IMR-90 (cell line): Measurements from ENCODE around the gene HDHD2. TPM values are rescaled to one million over a fixed set of nuclear protein-coding genes. Genes with fewer than 3 reads are reported as not detected.

Source experiments
- ATAC-seq: fragments of 200-7000 bp; cut with Tn5 transposase; 2 replicates; pipeline ENCODE4 v1.9.1; 2020; ENCODE audit warnings: low read depth, mild to moderate bottlenecking, moderate library complexity
- BruUV-seq: library from RNA; stranded (reverse); fragments of 400-500 nt; replicated peaks from 2 replicates; lab custom pipeline; 2021; lab: Mats Ljungman, UMichigan
- CTCF ChIA-PET: fragments of 300-600 bp; formaldehyde crosslinking; extraction: SDS; loops from one replicate; lab custom pipeline; 2021; ENCODE audit warnings: antibody characterized with exemption; lab: Yijun Ruan, JAX
- POLR2A ChIA-PET: fragments of 300-600 bp; sonication (Branson Sonifier 250); formaldehyde crosslinking; loops from one replicate; lab custom pipeline; 2022; ENCODE audit warnings: antibody characterized with exemption; ENCODE audit not compliant: unreplicated experiment; lab: Charles Lee
- DNase-seq: peaks from one replicate; pipeline ENCODE4 v3.0.0; 2013
- H2AFZ ChIP-seq: replicated peaks from 2 replicates; pipeline ENCODE3; 2013; ENCODE audit warnings: low read length, mild to moderate bottlenecking; ENCODE audit not compliant: poor library complexity
- H2AK5ac ChIP-seq: 2 replicates; pipeline ENCODE4 v1.6.1; 2013; ENCODE audit warnings: low read depth, low read length, inconsistent platforms
- H2AK9ac ChIP-seq: replicated peaks from 2 replicates; pipeline ENCODE3; 2013; ENCODE audit warnings: mild to moderate bottlenecking, low read depth, low read length, moderate library complexity; ENCODE audit not compliant: poor library complexity
- H2BK120ac ChIP-seq: 2 replicates; pipeline ENCODE4 v1.6.1; 2013; ENCODE audit warnings: low read depth, low read length, inconsistent platforms
- H2BK15ac ChIP-seq: 3 replicates; pipeline ENCODE4 v1.6.1; 2013; ENCODE audit warnings: low read depth, low read length, inconsistent platforms
- H2BK20ac ChIP-seq: 2 replicates; pipeline ENCODE4 v1.6.1; 2013; ENCODE audit warnings: low read depth, mild to moderate bottlenecking, inconsistent platforms, low read length, moderate library complexity
- H2BK5ac ChIP-seq: 2 replicates; pipeline ENCODE4 v1.6.1; 2013; ENCODE audit warnings: mild to moderate bottlenecking, low read depth, low read length, inconsistent platforms; ENCODE audit not compliant: poor library complexity, severe bottlenecking
- H3K14ac ChIP-seq: replicated peaks from 2 replicates; pipeline ENCODE4 v1.6.1; 2013; ENCODE audit warnings: low read depth, low read length, inconsistent platforms
- H3K18ac ChIP-seq: 2 replicates; pipeline ENCODE4 v1.6.1; 2013; ENCODE audit warnings: low read depth, low read length, control low read depth
- H3K23ac ChIP-seq: 2 replicates; pipeline ENCODE4 v1.6.1; 2013; ENCODE audit warnings: low read depth, low read length, inconsistent platforms
- H3K27ac ChIP-seq: 2 replicates; pipeline ENCODE4 v1.5.1; 2013; ENCODE audit warnings: mild to moderate bottlenecking, control low read depth, low read length; ENCODE audit not compliant: insufficient read depth
- H3K27me3 ChIP-seq: 2 replicates; pipeline ENCODE4 v1.6.1; 2013; ENCODE audit warnings: low read length; ENCODE audit not compliant: control insufficient read depth, insufficient read depth
- H3K36me3 ChIP-seq: 2 replicates; pipeline ENCODE4 v1.6.1; 2013; ENCODE audit warnings: low read length, mixed read lengths; ENCODE audit not compliant: control insufficient read depth, insufficient read depth
- H3K4ac ChIP-seq: 2 replicates; pipeline ENCODE4 v1.6.1; 2013; ENCODE audit warnings: low read depth, low read length, inconsistent platforms
- H3K4me1 ChIP-seq: 2 replicates; pipeline ENCODE4 v1.6.1; 2013; ENCODE audit warnings: low read length, mixed read lengths; ENCODE audit not compliant: control insufficient read depth, insufficient read depth
- H3K4me2 ChIP-seq: 2 replicates; pipeline ENCODE4 v1.6.1; 2013; ENCODE audit warnings: low read depth, mild to moderate bottlenecking, control low read depth, low read length, moderate library complexity
- H3K4me3 ChIP-seq: 2 replicates; pipeline ENCODE4 v1.5.1; 2013; ENCODE audit warnings: low read depth, mild to moderate bottlenecking, control low read depth, low read length, moderate library complexity; ENCODE audit not compliant: insufficient read depth
- H3K56ac ChIP-seq: 2 replicates; pipeline ENCODE4 v1.6.1; 2013; ENCODE audit warnings: low read length, inconsistent platforms; ENCODE audit not compliant: insufficient read depth; ENCODE audit errors: extremely low read depth
- H3K79me1 ChIP-seq, 2 experiments: 2 replicates each; pipeline ENCODE4 v1.6.1; 2013; ENCODE audit warnings: low read length in 2 of 2, inconsistent platforms in 1 of 2, low read depth in 1 of 2
- H3K9ac ChIP-seq: 2 replicates; pipeline ENCODE4 v1.6.1; 2013; ENCODE audit warnings: low read depth, low read length, control low read depth
- H3K9me1 ChIP-seq: 2 replicates; pipeline ENCODE4 v1.6.1; 2013; ENCODE audit warnings: low read length, inconsistent platforms; ENCODE audit not compliant: insufficient read depth
- H3K9me3 ChIP-seq: 2 replicates; pipeline ENCODE4 v1.6.1; 2013; ENCODE audit warnings: low read length; ENCODE audit not compliant: control insufficient read depth, insufficient read depth
- H4K20me1 ChIP-seq: 2 replicates; pipeline ENCODE4 v1.6.1; 2013; ENCODE audit warnings: low read length, inconsistent platforms; ENCODE audit not compliant: insufficient read depth
- H4K5ac ChIP-seq: 2 replicates; pipeline ENCODE4 v1.6.1; 2013; ENCODE audit warnings: mild to moderate bottlenecking, low read depth, low read length, control low read depth
- H4K8ac ChIP-seq, 2 experiments: 2 replicates each; pipeline ENCODE4 v1.6.1; 2013; ENCODE audit warnings: low read depth in 2 of 2, low read length in 2 of 2, control low read depth in 1 of 2, inconsistent platforms in 1 of 2
- H4K91ac ChIP-seq: 2 replicates; pipeline ENCODE4 v1.6.1; 2013; ENCODE audit warnings: low read depth, low read length, inconsistent platforms; ENCODE audit not compliant: insufficient read depth
- BHLHE40 ChIP-seq: fragments of 150-350 bp; IDR thresholded peaks from 2 replicates; pipeline ENCODE4 v1.6.1; 2016; ENCODE audit warnings: mild to moderate bottlenecking, low read depth, low read length
- CEBPB ChIP-seq: IDR thresholded peaks from 2 replicates; pipeline ENCODE4 v1.6.1; 2012; ENCODE audit warnings: low read depth, low read length, improper control_type of control experiment
- CHD1 ChIP-seq: IDR thresholded peaks from 2 replicates; pipeline ENCODE4 v1.6.1; 2012; ENCODE audit warnings: low read depth, low read length, improper control_type of control experiment
- FOS ChIP-seq: fragments of 150-350 bp; IDR thresholded peaks from 2 replicates; pipeline ENCODE4 v1.6.1; 2016; ENCODE audit warnings: low read depth, low read length
- MAFK ChIP-seq: IDR thresholded peaks from 2 replicates; pipeline ENCODE4 v1.6.1; 2012; ENCODE audit warnings: low read depth, low read length, improper control_type of control experiment
- MAZ ChIP-seq: IDR thresholded peaks from 2 replicates; pipeline ENCODE4 v1.6.1; 2012; ENCODE audit warnings: low read depth, mild to moderate bottlenecking, low read length, improper control_type of control experiment, moderate library complexity, borderline replicate concordance
- MXI1 ChIP-seq: IDR thresholded peaks from 2 replicates; pipeline ENCODE4 v1.6.1; 2012; ENCODE audit warnings: low read depth, mild to moderate bottlenecking, low read length, moderate library complexity, borderline replicate concordance
- NFE2L2 ChIP-seq: fragments of 150-350 bp; IDR thresholded peaks from 2 replicates; pipeline ENCODE4 v1.6.1; 2016; ENCODE audit warnings: low read depth, mild to moderate bottlenecking, low read length
- POLR2A ChIP-seq: IDR thresholded peaks from 2 replicates; pipeline ENCODE4 v1.6.1; 2012; ENCODE audit warnings: mild to moderate bottlenecking, low read depth, low read length
- RAD21 ChIP-seq: IDR thresholded peaks from 2 replicates; pipeline ENCODE4 v1.6.1; 2012; ENCODE audit warnings: low read length, improper control_type of control experiment
- RCOR1 ChIP-seq: IDR thresholded peaks from 2 replicates; pipeline ENCODE4 v1.6.1; 2012; ENCODE audit warnings: mild to moderate bottlenecking, low read length, improper control_type of control experiment; ENCODE audit not compliant: insufficient replicate concordance
- RFX5 ChIP-seq: IDR thresholded peaks from 2 replicates; pipeline ENCODE4 v1.8.0; 2012; ENCODE audit warnings: low read depth, mild to moderate bottlenecking, low read length, moderate library complexity
- SMC3 ChIP-seq: fragments of 150-350 bp; IDR thresholded peaks from 2 replicates; pipeline ENCODE4 v1.6.1; 2016; ENCODE audit warnings: low read depth, mild to moderate bottlenecking, antibody characterized with exemption, low read length, moderate library complexity
- WGBS, 2 experiments: methylation state at CpG; one replicate each; pipeline versions ENCODE4 v1.1.5 to v1.1.7; 2013; ENCODE audit warnings: missing lambda C conversion rate in 2 of 2; ENCODE audit not compliant: insufficient read length in 1 of 2; ENCODE audit errors: extremely low coverage in 2 of 2; 5-methylcytosine and 5-hydroxymethylcytosine counted together
- dilution Hi-C: fragments of 300-500 bp; cut with HindIII; formaldehyde crosslinking; loops from one replicate; pipeline ENCODE4 v1.14.3; 2018; ENCODE audit warnings: low sequenced_read_pairs; ENCODE audit not compliant: unreplicated experiment
- in situ Hi-C: fragments of 300-500 bp; cut with MboI; formaldehyde crosslinking; loops from 3 replicates; pipeline ENCODE4 v1.14.3; 2019; ENCODE audit warnings: low sequenced_read_pairs, inconsistent platforms, mixed read lengths
- intact Hi-C: fragments of 100-400 bp; cut with micrococcal nuclease; formaldehyde crosslinking; loops from 2 replicates; pipeline ENCODE4 v1.10.0; 2022
- polyA plus RNA-seq, 3 experiments: library from polyadenylated mRNA; depleted of rRNA; stranded (reverse); fragments of >200 nt; gene quantifications; 2 replicates each; pipeline ENCODE4 v1.2.3, GENCODE V29; 2012; ENCODE audit warnings: low replicate concordance in 1 of 3
- total RNA-seq: library from RNA; depleted of rRNA; stranded (reverse); fragments of >200 nt; gene quantifications from 2 replicates; pipeline ENCODE4 v1.2.3, GENCODE V29; 2012
- TF ChIP-seq, protein P1 (sequence below): conservative IDR thresholded peaks from 2 replicates; pipeline ENCODE4 v1.5.1; 2012; ENCODE audit warnings: mild to moderate bottlenecking, low read depth, low read length, improper control_type of control experiment
- TF ChIP-seq, protein P2 (sequence below): fragments of 150-350 bp; IDR thresholded peaks from 2 replicates; pipeline ENCODE4 v1.6.1; 2017; ENCODE audit warnings: mild to moderate bottlenecking, antibody characterized with exemption, low read length, low read depth

The HDHD2 gene
- total and polyA plus RNA-seq, 2 of the 4 experiments (the other 2 are of a cell fraction), result 7.2 to 18.6 TPM

DNA sequence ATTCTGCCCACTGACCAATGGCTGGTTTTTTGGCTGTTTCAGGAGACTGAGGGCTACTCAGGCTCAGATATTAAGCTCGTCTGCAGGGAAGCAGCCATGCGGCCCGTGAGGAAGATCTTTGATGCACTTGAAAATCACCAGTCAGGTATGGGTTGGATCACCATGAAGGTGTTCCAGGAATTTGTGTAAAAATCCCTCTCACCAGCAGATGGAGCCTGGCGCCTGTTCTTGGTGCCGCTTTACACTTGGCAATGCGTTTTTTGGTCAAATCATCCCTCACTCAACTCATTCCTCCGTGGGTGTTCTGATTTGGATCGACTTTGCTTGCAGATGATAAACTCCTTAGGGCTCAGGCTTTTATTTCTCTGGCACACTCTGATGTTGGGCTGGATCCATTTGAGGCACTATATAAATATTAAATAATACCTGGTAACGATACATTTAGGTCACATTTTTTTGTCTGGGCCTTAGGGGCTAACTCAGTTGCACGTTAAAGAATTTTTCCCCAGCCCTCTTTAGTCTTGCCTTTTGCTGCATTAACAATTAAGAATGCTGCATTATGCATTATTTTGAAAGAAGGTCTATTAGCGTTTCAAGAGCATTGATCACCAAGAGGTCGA, 50.0 kb downstream of the HDHD2 start:
- ATAC-seq (peak; percentile 93), DNase-seq (peak; percentile 60)
- Histone ChIP-seq H4K20me1 (no peaks in the 10 kb centered on the region), H3K79me1 (no peaks in the 10 kb centered on the region), H3K4me3 (no peak overlapping the region), H3K9me1 (no peaks in the 10 kb centered on the region), H2BK20ac (no peak overlapping the region), H3K27ac (no peak overlapping the region), H3K9me3 (no peaks in the 10 kb centered on the region), H3K18ac (no peak overlapping the region), H2AFZ (no peak overlapping the region), H2BK5ac (no peak overlapping the region), H3K23ac (no peak overlapping the region), H3K56ac (no peak overlapping the region), H3K4ac (no peak overlapping the region), H3K27me3 (no peaks in the 10 kb centered on the region), H3K4me2 (no peak overlapping the region), H2AK5ac (no peak overlapping the region), H4K5ac (no peak overlapping the region), H2AK9ac (no peak overlapping the region), H2BK15ac (no peak overlapping the region), H3K9ac (no peak overlapping the region), H3K14ac (no peak overlapping the region), H3K4me1 (no peaks in the 10 kb centered on the region), H4K91ac (no peak overlapping the region), H4K8ac (no peak overlapping the region), H2BK120ac (no peak overlapping the region), H3K36me3 (no peaks in the 10 kb centered on the region; the same call in 1 of the 2 replicates)
- no TSS peak for BruUV-seq
- in situ Hi-C loops, result loop anchor here (5.0 kb wide), 1 partner anchor 107 kb away; no protein-coding TSS in a partner anchor
- POLR2A ChIA-PET, result no interaction called here
- dilution Hi-C loops, result no loop called here
- CTCF ChIA-PET, result interaction anchor here (0.6 to 2.2 kb wide), 4 partner anchors 11 to 104 kb away, joined by 3 to 15 read pairs (median 7); no protein-coding TSS in a partner anchor
- TF ChIP-seq BHLHE40, result no peak
- TF ChIP-seq CEBPB, result no peak
- TF ChIP-seq MAFK, result no peak
- peak; percentile 81 for TF ChIP-seq SMC3
- no peak for TF ChIP-seq MXI1
- TF ChIP-seq CHD1, result no peak
- no peak for TF ChIP-seq RCOR1
- no peak for TF ChIP-seq POLR2A
- no peak for TF ChIP-seq MAZ
- no peak for TF ChIP-seq FOS
- TF ChIP-seq, protein P1, sequence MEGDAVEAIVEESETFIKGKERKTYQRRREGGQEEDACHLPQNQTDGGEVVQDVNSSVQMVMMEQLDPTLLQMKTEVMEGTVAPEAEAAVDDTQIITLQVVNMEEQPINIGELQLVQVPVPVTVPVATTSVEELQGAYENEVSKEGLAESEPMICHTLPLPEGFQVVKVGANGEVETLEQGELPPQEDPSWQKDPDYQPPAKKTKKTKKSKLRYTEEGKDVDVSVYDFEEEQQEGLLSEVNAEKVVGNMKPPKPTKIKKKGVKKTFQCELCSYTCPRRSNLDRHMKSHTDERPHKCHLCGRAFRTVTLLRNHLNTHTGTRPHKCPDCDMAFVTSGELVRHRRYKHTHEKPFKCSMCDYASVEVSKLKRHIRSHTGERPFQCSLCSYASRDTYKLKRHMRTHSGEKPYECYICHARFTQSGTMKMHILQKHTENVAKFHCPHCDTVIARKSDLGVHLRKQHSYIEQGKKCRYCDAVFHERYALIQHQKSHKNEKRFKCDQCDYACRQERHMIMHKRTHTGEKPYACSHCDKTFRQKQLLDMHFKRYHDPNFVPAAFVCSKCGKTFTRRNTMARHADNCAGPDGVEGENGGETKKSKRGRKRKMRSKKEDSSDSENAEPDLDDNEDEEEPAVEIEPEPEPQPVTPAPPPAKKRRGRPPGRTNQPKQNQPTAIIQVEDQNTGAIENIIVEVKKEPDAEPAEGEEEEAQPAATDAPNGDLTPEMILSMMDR, result peak; percentile 85
- TF ChIP-seq NFE2L2, result no peak
- TF ChIP-seq, protein P2, sequence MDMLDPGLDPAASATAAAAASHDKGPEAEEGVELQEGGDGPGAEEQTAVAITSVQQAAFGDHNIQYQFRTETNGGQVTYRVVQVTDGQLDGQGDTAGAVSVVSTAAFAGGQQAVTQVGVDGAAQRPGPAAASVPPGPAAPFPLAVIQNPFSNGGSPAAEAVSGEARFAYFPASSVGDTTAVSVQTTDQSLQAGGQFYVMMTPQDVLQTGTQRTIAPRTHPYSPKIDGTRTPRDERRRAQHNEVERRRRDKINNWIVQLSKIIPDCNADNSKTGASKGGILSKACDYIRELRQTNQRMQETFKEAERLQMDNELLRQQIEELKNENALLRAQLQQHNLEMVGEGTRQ, result no peak
- no peak for TF ChIP-seq RFX5
- TF ChIP-seq RAD21, result peak; percentile 94
- intact Hi-C loops, result loop anchor here (1.0 kb wide), 3 partner anchors 105 to 649 kb away; no protein-coding TSS in a partner anchor
- no CpG with 5 or more reads among the region's 12 CpGs for WGBS, 2 experiments
